ENCODE data around the gene RELN. TPM values are rescaled to one million over a fixed set of nuclear protein-coding genes. Genes with fewer than 3 reads are reported as not detected.

RELN gene
- total and polyA plus RNA-seq, 9 of the 15 experiments (the other 6 are each of a cell fraction or from before 2014, with no cell fraction given), result 12.9 to 43.2 (median 18.1) TPM

- TF ChIP-seq RREB1 (CRISPR knock-in tag; IDR thresholded peaks at IDR 0.05) (no peak), E2F5 (CRISPR knock-in tag; IDR thresholded peaks at IDR 0.05) (no peak), JUN (IDR thresholded peaks at IDR 0.05; ENCODE audit: borderline replicate concordance, low read depth, low read length) (peak; percentile 78), JUN (CRISPR knock-in tag; IDR thresholded peaks at IDR 0.05; ENCODE audit: borderline replicate concordance) (no peak), SMAD3 (CRISPR knock-in tag; conservative IDR thresholded peaks at IDR 0.05) (no peak), ZNF384 (IDR thresholded peaks at IDR 0.05; ENCODE audit: low read depth, low read length) (no peak), HNRNPH1 (optimal IDR thresholded peaks at IDR 0.05; ENCODE audit: low read depth, low read length) (no peak), GABPA (tag; conservative IDR thresholded peaks at IDR 0.05; ENCODE audit: low read depth) (no peak), BRD4 (IDR thresholded peaks at IDR 0.05) (no peak), ZNF133 (CRISPR knock-in tag; IDR thresholded peaks at IDR 0.05) (no peak), ATF7 (IDR thresholded peaks at IDR 0.05) (peak; percentile 92), RUNX1 (IDR thresholded peaks at IDR 0.05; ENCODE audit: low read depth) (no peak), HES1 (IDR thresholded peaks at IDR 0.05; ENCODE audit: low read depth) (no peak), SPI1 (IDR thresholded peaks at IDR 0.05; ENCODE audit: borderline replicate concordance, low read depth, low read length) (peak; percentile 98), USF1 (CRISPR knock-in tag; IDR thresholded peaks at IDR 0.05) (no peak), RBM14 (IDR thresholded peaks at IDR 0.05; ENCODE audit: borderline replicate concordance, insufficient read depth, low read depth, low read length) (no peak), CCAR2 (IDR thresholded peaks at IDR 0.05; ENCODE audit: low read depth, low read length) (no peak), ZNF830 (CRISPR knock-in tag; IDR thresholded peaks at IDR 0.05) (no peak), ELF1 (tag; IDR thresholded peaks at IDR 0.05) (peak; percentile 75), ATF1 (CRISPR knock-in tag; IDR thresholded peaks at IDR 0.05) (no peak), ATF1 (tag; IDR thresholded peaks at IDR 0.05) (peak; percentile 69), BACH1 (tag; IDR thresholded peaks at IDR 0.05) (peak; percentile 48; the same call in 1 of the 2 replicates), FOXA1 (IDR thresholded peaks at IDR 0.05; ENCODE audit: borderline replicate concordance) (no peak)
Measured at GRCh38 chr7:103630318-103630717, 359.1 kb downstream of the RELN start (continued).
